GM18858 (cell line): ENCODE measurements around the gene MB.
"Not testable (repeated sequence)": the region's sequence is repeated elsewhere in the genome, so short reads cannot be mapped to it uniquely, and the experiment has no call there.

Source experiments
- ATAC-seq: cut with Tn5 transposase; IDR thresholded peaks from one replicate; pipeline ENCODE4 v1.9.1; 2021; ENCODE audit not compliant: unreplicated experiment

MB gene

DNA sequence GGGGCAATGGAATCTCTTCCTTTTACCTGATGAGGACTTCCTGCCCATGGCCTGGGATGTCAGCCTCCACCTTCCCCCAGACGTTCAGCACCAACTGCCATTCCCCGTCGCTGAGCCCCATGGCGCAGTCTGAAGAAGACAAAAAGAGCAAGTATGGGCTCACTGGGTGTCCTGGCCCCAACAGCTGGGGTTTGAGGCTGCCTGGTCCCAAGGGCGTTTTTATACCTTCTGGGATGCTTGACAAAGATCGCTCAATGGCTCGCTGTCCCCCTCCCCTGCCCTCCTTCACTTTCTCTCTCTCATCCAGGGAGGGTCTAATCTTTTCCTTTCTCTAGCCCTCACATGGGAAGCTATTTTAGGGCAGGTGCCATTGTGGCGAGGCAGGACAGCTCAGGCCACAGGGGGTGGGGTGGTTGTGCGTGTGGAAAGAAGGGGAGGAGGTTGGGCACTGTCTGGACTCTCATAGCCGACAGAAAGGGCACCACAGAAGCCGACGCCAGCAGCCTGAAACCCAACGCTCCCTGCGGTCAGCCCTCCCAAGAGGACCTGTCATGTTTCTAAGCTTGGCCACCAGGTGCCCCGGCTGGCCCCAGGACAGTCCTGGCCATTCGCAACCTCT, at the start of gene MB:
TSS of gene MB (minus strand) at position 193 of the 619 bp plus-strand sequence. CDS start at position 121, 72 bp downstream.
- ATAC-seq: no peak

DNA sequence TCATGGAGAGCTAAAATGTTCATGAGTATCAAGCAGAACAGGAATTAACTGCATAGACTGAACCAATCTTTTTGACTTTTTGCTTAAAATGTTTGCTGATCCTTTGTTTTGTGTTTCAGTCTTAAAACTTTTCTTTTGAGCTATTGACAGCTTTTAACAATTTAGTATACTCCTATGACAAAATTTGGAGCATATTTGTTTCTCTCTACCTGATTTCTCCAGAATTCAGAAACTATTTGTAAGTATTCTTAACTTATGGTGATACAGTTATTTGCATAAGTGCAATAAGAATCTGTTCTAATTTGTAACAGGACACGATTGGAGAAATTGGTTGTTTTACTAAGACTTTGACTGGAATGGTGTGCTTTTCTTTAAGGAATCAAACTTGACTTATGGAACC, 49.6 kb upstream of the MB start:
- not testable (repeated sequence) for ATAC-seq

DNA sequence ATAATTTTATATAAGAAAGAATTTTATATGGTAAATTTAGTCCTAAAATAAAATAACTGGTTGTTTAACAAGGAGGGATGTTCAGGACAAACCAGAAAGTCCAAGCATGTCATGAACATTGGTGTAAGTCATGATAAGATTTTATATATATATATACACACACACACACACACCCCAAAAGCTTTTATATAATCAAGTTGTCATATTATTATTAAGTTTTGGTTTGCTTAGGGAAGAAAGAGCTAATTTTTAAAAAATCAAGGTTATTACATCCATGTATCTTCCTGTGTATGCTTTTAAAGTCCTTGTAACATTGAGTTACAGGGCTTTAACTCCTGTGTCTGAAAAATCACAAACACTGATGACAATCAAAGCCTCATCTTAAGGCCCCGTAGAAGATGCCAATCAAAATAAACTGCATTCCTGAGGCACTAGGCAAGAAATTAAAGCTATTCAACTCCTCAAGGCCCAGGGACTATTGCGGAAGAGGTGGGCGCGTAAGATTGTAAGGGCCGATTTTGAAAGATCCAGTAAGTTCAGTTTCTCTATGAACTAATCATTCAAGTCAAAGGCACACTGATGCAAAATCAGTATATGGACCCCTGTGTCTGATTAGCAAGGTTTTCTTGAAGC, 47.9 kb upstream of the MB start:
- no peak for ATAC-seq

DNA sequence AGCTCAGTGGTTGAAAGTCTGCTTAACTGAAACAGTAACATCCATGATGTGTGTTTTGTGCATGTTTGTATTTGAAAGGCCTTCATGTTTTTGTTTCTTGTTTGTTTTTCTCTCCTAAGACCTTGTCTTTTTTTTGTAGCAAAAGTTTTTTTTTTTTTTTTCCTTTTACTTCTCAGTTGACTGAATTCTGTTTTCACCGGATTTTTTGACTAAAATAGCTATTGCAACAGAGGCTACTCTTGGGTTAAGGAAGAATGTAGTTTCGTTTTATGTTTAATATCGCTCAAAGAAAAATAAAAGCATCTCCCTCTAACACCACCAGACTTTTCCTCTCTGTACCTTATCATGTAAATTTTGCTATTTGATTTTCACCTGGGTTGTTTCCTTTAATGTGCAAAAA, 46.2 kb upstream of the MB start:
- no peak for ATAC-seq

DNA sequence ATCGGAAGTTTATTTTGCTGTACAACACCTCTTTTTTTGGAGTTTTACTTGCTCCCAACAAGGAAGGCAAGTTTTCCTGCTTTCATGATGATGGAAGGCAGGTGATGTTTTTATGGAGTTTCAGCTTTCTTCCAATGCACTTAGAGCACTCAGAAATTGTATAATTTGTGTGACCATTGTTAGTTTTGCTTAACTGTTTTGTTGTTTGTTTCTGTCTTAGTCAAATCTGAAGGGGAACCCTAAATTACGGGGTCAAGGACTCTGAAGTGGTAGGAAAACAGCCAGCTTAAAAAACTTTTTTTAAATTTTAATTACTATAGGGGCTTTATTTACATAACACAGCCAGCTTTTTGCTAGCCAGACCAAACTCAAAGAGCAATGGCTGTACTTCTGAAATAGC, 45.8 kb upstream of the MB start:
- no peak for ATAC-seq

DNA sequence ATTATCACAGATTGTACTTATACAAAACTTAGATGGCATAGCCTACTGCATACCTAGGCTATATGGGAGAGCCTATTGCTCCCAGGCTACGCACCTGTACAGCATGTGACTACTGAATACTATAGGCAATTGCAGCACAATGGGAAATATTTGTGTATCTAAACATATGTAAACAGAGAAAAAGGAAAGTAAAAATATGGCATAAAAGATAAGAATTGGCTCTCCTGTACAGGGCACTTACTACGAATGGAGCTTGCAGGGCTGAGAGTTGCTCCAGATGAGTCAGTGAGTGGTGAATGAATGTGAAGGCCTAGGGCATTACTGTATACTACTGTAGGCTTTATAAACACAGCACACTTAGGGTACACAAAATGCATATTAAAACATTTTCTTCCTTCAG, 44.3 kb upstream of the MB start:
- ATAC-seq: no peak

DNA sequence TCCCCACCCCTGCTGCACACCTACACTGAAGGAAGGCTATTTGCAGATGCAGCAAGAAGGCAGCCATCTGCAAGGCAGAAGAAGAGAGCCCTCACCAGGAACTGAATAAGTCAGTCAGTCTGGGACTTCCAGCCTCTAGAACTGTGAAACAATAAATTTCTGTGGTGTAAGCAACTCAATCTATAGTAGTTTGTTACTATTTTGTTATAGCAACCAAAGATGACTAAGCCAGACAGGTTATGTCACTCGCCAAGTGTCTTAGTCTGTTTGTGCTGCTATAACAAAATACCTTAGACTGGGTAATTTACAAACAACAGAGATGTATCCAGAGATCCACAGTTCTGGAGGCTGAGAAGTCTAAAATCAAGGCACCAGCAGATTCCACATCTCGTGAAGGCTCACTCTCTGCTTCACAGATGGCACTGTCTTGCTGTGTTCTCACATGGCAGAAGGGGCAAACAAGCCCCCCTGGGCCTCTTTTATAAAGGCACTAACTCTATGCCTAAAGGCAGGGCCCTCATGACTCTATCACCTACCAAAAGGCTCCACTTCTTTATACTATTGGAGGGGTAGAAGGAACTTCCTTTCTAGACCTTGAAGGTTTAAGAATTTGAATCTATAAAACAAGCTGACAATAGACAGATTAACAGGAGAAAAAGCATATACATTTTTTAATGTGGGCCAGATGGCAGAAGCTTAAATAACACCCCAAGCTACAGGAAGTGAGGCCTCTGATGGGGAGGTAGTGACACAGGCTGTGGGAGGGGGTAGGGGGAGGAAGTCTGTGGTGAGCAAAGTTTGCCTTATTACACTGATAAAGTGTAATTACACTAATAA, 43.4 kb upstream of the MB start:
- ATAC-seq: no peak

DNA sequence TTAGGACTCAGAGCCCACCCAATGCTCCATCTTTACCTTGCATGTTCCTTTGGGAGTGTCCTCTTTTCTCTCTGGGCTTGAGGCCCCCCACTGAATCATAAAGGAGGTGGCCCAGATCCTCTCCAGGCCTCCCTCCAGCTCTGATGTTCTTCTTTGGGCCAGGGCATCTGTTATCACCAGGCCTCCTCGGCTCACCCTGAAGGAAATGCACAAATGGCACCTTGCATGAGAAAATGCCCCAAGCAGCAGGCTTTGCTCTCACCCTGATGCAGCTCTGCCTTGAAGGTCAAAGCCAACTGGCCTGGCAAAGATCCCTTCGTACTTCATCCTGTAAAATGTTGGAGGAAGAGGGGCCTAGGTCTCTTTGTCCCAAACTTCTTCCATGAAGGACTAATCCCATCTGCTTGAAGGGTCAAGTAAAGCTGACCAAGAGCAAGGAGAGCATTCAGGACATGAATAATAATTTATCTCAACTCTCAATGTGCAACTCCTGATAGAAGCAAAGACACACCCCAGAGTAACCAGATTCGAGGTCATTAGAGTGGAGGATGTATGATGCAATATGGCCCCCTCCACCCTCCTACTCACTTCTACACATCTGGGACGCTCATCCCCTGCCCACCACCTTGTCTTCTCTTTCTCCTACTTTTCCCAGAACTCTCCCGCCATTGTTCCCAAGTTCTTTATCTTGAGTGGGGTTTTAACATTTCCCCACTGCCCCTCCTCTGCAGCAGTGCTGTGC, 40.6 kb upstream of the MB start:
- no peak for ATAC-seq

DNA sequence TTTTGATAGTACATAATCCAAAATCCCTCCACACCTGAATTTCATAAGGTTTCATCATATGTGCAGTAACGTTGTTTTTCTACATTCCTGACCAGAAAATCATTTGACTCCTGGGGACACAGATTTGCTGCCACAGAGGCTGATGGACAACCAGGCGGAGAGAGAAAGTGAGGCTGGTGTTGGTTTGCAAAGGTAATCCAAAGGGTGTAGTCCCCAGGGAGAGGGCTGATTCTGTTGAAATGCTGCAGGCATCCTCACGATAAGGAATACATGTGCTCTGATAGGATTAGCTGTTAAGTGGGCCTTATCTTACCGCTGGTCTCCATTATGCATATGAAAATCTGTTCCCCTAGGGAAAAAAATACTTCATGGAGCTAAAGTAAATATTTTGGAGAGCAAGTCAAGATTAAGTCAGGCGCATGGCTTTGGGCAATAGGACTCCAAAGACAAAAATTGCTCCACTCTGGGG, 39.2 kb upstream of the MB start:
- ATAC-seq: no peak

DNA sequence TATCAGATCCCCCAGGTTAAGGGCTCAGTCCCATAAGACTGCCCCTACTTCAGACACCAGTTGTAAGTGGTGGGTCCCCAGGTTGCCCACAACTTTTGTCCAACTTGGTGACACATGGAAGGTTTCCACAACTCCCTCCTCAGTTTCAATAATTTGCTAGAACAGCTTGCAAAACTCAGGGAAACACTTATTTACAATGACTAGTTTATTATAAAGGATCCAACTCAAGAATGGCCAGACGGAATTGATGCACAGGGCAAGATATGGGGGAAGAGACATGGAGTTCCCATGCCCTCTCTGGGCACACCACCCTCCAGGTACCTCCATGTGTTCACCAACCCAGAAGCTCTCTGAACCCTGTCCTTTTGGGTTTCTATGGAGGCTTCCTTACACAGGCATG, 36.7 kb upstream of the MB start:
- no peak for ATAC-seq

DNA sequence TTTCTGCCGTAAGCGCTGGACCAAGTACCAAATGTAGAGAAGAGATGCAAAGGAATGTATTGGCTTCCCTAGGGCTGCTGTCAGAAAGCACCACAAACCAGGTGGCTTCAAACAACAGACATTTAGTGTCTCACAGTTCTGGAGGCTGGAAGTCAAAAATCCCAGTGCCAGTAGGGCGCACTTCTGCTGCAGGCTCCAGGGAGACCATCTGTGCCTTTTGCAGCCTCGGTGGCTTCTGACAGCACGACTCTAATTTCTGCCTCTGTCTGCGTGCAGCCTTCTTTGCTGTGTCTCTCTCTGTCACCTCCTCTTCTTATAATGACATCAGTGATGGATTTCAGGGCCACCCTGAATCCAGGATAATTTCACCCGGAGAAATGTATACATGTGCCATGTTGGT, 34.0 kb upstream of the MB start:
- no peak for ATAC-seq

DNA sequence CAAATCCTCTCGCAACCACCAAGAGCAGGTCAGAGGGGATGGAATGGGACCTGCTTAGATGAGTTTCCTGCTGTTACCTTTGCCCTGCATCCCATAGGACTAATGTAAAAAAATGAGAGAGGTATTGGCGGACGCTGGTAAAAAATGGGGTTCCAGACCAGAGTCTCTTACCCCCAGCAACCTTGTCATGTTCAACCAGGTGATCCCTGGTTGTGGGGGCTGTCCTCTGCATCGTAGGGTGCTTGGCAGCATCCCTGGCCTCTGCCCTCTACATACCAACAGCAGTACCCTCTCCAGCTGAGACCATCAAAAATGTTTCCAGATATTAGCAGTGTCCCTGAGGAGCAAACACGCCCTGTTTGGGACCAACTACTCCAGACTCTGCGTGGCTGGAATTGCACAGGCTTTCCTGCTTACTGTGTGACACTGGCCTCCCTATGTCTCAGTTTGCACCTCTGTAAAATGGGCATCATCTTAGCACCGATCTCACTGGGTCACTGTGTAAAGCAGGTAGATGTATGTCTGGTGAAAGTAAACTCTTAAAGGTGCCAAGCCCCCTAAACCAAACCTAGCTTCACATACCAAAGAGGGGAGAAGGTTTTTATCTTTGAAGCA, 32.6 kb upstream of the MB start:
- no peak for ATAC-seq

DNA sequence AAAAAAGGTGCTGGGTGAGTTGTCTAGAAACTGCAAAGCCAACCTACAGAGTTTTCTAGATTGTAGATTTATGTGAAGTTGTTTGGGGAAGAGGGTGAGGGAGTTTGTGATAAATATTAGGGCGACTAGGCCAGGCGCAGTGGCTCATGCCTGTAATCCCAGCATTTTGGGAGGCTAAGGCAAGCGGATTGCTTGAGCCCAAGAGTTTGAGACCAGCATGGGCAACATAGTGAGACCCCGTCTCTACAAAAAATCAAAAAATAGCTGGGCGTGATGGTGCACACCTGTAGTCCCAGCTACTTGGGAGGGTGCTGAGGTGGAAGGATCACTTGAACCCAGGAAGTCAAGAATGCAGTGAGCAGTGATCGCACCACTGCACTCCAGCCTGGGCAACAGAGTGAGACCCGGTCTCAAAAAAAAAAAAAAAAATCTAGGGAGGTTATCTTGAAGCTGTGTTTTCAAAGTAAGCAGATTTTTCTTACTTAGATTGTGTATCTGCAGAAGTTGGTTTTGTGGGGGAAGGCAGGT, 32.0 kb upstream of the MB start:
- no peak for ATAC-seq

DNA sequence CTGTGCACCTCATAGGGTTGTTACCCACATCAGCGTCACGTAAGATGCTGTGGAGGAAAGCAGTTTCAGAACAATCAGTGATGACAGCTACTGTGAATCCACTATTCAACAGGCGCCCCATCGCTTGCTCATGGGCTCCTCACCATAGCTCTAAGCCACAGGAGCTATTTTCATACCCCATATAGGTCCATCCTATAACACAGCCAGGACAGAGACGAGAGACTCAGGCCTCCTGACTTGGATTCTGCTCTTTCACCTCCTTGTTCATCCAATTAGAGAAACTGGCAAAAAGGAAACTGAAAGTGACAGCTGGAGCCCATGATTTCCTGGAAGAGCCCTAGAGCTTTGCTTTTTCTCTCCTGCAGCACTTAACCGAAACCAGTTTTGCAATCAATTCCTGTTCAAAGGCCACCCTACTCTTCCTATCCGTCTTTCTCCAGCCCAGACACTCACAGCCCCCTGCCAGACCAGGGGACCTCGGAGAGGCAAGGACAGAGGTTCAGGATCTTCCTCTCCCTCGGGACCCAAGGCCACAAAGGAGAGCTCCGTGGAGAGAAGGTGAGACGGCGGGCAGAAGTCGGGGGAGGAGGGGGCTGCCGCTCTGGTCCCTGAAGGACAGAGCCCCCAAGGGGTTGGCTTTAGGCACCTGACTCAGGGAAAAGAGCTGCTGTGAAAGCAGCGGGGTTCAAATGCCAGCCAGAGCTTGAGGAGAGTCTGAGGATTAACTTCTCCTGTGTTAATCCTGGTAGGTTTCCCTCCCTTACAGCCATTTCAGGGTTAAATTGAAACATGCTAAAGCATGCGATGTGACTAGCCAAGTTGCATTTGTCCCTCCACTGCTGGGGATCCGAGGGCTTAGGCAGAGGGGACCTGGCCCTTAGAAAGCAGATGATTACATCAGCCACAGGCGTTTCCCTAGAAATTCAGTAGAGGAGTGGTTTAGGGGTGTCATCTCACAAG, 31.2 kb upstream of the MB start, which contains the start of gene APOL6:
TSS of gene APOL6 (plus strand) at position 381 of the 960 bp plus-strand sequence. CDS start 7,980 bp downstream, outside the sequence.
- no peak for ATAC-seq

DNA sequence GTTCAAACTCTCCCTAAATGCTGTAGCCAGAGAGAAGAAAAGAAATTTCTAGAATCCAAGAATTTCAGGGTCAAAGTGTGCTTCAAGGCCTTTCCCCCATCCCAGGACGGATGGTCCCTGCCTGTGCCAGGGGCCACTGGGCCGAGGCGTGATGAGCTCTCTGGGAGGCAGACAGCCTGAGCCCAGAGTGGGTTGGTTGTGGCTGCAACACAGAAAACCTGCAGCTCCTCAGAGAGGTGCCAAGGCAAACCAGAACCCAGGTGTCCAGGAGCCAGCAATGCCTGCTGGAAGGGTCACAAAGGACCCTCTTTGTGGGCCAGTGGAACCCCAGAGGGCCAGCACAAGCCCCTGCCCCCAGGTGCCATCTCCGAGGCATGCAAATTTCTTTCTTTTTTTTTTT, 28.5 kb upstream of the MB start:
- ATAC-seq: no peak

DNA sequence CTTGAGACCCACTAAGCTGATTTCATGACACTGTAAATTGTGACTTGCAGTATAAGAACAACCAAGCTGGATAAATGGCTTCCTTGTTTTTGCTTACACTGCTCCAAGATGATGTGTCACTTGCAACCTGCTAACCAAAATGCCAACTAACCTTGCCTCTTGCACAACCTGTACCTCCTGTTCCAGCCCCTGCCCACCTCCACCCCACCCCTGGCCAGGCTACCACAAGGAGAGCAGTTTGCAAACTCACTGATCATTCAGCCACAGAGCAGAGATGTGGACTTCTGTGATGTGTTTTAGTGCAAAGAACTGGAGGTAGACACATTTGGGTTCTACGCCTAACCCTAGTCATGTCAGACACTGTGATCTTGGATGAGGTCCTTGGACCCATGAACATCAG, 26.9 kb upstream of the MB start:
- ATAC-seq: no peak

DNA sequence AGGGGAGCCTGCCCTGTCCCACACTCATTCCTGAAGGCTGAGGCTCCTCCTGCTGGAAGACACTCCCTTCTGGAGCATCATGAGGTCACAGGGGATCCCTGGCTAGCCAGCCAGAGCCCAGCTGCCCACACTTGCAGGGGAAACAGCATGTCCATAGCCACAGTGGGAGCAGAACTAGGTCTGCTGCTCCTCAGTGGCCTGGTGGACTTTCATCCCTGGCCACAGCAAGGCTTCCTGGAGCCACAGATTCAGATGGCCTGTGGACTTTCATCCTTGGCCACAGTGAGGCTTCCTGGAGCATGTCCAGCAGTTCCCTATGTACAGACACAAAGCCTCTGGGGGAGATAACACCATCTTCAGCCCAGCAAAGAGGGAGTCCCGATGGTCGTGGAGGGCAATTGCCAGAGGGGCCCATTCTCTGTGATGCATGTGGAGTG, 25.2 kb upstream of the MB start:
- ATAC-seq: no peak

DNA sequence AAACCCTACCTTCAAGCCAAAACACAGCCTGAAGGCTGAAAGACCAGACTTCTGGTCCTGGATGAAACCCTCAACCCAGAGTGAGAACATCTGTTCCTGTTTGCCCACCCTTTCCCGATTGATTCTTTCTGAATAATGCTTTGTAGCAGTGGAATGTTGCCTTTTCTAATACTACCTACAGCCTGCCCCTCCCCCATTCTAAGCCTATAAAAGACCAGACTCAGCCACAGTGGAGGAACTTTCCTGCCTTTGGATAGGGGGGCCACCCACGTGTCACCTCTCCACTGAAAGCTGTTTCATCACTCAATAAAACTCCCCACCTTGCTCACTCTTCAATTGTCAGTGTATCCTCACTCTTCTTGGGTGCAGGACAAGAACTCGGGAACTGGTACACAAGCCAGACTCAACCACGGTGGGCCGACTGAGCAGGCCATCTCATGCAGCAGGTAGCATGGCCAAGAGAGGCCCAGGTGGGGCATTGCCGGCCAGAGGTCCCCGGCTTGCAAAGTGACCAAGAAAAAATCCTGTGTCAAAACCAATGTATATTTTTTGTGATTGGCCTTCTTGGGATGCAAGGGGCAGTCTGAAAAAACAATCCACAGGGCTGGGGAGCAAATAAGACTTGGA, 24.5 kb upstream of the MB start:
- ATAC-seq: no peak

DNA sequence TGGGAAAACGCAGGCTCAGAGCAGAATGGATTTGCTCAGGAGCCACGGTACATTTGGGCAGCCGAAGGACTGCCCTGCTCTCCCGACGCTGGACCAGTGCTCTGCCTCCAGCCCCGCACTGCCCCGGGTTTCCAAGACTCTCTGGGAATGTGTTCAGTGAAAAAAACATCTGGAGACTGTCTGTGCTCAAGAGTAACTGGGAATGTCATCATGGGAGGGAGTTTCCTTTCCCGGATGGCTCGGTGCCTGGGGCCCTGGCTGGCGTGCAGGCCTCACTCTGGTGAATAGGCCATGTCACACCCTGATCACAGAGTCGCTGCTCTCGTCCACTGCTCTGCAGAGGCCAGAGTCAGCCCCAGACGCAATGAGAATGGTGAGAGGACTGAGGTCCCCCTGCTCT, 21.3 kb upstream of the MB start:
- no peak for ATAC-seq
